VCaP (cell line): Measurements from ENCODE around the gene STRADA.

Source experiments
- H3K27ac ChIP-seq: fragments of 450-650 bp; 2 replicates; pipeline ENCODE4 v1.5.1; 2017
- TF ChIP-seq, protein P1 (sequence below): fragments of 450-650 bp; conservative IDR thresholded peaks from 2 replicates; pipeline ENCODE4 v1.5.1; 2017; ENCODE audit warnings: mild to moderate bottlenecking, moderate library complexity

STRADA gene

DNA sequence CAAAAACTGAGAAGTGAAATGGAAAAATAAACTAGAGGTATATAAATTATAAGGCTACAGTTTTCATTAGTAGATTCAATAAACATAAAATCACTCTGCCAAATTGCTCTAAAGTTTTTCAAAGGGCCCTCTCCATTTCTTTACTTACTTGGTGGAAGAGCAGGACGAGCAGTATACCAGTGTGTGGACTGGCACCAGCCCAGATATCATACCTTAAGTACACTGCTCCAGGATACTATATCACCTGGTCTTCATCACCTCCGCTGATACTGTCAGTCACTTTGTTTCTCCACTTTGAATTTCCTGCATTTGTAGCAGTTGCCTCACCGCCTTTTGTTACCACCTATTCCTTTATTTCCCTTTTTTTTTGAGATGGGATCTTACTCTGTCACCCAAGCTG is 81.7 kb downstream of the STRADA start:
- TF ChIP-seq, protein P1, sequence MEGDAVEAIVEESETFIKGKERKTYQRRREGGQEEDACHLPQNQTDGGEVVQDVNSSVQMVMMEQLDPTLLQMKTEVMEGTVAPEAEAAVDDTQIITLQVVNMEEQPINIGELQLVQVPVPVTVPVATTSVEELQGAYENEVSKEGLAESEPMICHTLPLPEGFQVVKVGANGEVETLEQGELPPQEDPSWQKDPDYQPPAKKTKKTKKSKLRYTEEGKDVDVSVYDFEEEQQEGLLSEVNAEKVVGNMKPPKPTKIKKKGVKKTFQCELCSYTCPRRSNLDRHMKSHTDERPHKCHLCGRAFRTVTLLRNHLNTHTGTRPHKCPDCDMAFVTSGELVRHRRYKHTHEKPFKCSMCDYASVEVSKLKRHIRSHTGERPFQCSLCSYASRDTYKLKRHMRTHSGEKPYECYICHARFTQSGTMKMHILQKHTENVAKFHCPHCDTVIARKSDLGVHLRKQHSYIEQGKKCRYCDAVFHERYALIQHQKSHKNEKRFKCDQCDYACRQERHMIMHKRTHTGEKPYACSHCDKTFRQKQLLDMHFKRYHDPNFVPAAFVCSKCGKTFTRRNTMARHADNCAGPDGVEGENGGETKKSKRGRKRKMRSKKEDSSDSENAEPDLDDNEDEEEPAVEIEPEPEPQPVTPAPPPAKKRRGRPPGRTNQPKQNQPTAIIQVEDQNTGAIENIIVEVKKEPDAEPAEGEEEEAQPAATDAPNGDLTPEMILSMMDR = no peak
- peak overlapping the region; percentile 43; the same call in 1 of the 2 replicates for H3K27ac ChIP-seq

DNA sequence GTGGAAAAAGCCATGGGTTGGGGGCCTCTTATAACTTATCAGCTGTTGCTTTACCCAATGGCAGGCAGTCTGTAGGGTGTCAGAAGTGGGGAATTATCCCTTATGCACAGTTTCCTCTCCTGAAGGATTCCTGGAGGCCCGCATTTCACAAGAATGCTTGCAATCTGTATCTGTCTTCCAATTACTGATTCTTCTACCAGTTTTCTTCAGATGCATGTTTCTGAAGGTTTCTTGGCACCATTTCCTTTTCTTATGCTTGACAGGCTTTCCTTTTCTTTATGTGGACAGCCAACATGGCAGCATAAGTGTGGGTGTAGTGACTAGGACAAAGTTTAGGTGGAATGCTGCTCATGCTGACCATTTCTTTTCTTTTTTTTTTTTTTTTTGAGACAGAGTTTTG is 83.2 kb downstream of the STRADA start:
- H3K27ac ChIP-seq = no peak overlapping the region; the same call in 1 of the 2 replicates
- TF ChIP-seq, protein P1 = no peak

DNA sequence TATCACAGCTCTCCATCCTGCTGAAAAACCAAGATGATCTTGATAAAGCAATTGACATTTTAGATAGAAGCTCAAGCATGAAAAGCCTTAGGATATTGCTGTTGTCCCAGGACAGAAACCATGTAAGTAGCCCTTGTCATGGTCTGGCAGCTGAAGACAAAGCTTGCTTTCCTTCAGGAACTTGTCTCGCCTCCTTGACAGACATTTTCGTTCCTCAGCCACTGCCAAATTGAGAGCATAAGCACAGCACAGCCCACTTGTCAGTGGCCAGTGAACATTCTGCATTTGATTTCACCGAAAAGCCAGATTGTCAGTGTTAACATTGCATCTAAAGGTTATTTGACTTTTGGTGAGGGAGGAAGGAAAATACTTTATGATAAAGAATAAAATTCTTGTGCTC is 83.8 kb downstream of the STRADA start:
- no peak overlapping the region for H3K27ac ChIP-seq
- TF ChIP-seq, protein P1 = no peak

DNA sequence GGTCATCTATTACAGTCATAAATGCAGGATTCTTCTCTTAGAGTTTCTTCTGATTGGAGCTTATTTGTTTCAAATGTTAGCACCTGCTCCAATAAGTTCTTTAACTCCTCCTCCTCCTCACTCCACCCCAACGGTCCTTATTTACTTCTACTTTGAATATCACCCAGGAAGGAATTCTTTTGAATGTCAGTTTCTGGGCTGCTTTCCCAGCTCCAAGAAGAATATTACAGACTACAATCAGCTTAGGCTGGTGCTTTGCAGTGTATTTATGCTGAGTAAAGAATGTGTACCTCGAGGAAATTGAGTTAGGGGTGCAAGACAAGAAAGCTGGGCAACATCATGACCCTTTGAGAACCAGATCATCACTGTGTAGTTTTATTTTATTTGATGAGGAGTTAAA is 88.5 kb downstream of the STRADA start:
- no peak overlapping the region for H3K27ac ChIP-seq
- TF ChIP-seq, protein P1 = no peak
